NOMO-1 treated with dmso at 0.1 percent for 144 hours (cell line): Measurements from ENCODE around the gene E2F4.

Experiments used
- DNase-seq: peaks from one replicate; lab custom pipeline; 2025; ENCODE audit not compliant: unreplicated experiment; lab: John Stamatoyannopoulos, UW

Gene E2F4

GRCh38 chr16:67230809-67231660, 39.1 kb downstream of the E2F4 start:
- no peak for DNase-seq

GRCh38 chr16:67233596-67233995, 41.6 kb downstream of the E2F4 start:
- no peak for DNase-seq

GRCh38 chr16:67234180-67234597, 42.2 kb downstream of the E2F4 start:
- no peak for DNase-seq

DNA sequence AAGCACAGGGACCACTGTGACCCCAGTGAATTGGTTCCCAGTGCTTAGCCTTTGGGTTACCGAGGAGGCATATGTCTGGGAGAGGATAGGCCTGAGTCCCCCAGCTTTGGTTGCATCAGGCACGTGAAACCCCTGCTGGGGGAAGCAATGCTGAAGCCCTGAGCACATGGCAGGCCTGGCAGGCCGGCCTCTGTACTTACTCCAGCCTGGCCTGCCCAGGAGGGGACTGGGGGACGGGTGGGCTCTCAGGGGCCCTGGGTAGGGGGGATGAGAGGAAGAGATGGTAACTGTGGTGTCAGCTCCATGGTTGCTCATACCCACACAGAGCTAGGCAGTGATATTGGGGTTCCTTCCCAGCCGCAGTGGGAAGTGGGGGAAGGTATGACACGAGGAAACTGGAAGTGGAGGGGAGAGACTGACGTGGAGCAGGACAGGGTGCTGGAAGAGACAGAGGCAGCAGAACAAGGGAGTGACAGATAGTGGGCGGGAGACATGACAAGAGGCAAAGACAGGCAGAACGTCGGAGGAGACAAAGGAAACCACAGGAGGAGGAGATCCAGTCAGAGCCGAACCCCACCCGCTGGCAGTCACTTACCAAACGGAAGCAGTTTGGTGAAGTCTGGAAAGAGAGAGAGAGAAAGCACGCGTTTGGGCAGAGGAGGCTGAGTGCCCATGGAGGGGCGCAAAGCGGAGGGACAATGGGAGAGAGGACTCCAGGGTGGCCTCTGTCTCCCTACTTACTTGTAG, 44.0 kb downstream of the E2F4 start:
- DNase-seq: no peak

DNA sequence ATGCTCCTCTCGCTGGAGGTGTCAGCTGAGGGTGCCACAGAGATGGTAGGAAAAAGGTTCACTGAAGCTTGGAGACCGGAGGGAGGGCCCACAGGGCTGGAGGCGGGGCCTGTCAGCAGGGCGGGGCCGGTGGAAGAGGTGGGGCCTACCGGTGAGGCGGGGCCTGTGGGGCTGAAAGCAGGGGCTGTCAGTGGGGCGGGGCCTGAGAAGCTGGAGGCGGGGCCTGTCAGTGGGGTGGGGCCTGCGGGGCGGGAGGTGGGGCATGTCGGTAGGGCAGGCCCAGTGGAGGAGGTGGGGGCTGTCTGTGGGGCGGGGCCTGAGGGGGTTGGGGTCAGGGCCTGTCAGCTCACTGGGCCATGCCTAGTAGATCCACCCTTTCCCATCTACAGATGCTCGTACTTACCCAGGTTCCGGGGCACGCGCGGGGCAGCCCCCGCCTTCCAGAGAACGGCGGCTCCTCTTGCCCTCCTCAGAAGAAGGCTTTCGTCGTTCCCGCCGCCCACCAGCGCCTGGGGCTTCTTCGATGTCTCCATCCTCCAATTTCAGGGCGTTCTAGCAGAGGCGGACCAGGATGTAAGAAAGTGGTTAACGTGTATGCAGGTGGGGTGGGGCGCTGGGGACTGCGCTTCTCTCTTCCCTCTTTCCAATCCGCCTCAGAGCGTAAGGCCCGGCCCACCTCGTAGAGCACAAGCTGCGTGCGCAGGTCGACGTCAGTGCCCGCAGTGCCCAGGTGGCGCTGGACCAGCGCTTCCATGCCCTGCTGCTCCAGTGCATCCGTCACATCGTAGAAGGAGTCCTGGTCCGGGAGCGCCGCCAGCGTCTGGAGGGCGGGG, 44.8 kb downstream of the E2F4 start:
- no peak for DNase-seq

DNA sequence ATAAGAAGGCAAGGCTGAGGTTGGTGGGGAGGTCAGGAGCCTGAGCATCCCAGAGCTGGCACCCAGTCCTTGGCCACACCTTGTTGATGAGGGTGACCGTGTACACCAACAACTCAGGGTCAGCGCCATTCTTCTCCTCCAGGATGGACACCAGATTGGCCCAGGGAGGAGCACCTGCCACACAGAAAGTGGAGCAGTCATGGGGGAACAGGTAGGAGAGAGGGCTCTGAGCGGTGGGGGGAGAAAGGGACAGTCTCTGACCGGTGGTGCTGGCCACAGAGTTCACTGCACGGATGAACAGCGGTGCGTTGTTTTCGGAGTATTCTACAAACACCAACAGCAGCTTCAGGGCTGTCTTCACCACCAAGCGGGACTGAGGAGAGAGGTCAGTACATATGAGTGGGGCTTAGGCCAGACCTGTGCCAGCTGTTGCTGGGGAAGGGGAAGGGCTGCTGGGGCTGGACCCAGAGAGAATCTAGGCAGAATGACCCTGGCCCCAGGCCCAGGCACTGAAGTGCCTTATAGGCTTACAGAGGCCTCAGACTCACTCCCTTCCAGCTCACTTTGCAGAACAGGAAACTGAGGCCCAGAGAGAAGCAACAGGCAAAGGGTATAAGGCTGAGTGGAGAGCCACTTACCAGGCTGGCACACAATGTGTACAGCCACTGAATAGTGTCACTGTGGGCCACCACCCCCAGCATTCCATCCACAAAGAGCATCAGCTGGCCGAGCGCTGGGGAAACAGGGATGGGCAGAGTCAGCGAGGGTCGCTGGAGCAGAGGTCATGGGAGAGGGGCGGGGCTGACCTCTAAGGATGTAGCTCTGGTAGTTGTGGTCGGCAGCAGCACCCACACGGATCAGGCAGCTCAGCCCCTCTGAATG, 45.7 kb downstream of the E2F4 start:
- DNase-seq: no peak

DNA sequence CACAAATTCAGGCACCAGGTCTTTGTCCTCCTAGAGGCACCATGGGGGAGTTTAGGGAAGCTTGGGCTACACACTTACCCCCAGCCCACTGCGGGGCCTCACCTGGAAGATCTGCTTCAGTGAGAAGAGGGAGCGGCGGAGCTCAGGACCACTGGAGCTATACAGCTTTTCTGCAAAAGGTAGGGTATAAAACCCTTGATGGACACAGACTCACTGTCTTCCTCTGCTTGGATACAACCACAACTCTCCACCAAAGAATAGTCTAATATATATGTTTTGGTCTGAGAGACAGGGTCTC, 46.3 kb downstream of the E2F4 start:
- no peak for DNase-seq

- DNase-seq: no peak
Measured at GRCh38 chr16:67238806-67239470, 47.0 kb downstream of the E2F4 start.

GRCh38 chr16:67240506-67240905, 48.6 kb downstream of the E2F4 start:
- DNase-seq: no peak

DNA sequence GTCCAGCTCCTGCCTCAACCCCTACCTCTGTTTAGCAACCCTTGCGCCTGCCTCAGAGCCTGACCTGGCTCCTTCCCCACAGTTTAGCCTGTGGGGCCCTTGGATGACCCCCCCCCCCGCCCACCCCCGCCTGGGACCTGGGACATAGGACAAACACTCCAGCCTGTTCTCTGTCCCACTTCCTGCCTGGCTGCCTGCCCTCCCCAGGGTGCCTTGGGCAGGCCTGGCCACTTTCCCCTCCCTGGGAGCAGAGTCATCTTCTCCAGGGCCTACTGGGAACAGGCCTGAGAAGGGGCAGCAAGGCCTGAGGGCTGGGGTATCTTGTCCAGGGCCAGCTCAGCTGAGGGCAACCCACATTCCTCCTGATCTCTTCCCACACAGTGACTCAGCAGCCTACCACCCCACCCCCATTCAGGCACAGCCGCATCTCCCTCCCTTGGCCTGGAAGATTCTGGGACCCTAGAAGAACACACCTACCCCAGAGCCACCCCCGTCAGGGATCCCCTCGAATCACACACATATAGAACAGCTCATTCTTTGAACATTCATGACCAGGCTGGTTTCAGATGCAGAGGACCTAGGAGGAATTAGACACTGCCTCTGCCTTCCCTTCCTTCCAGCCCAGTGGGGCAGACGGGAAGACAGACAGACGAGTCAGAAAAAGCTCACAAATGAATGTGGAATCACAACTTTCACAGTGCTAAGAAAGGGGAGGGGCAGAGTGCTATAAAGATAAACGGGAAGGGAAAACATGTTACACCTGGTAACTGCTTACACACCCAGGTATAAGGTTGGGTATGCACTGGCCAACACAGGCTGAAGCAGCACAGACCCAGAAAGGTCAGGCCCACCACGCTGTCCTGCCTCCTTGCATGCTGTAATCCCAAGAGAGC, 49.3 kb downstream of the E2F4 start:
- DNase-seq: no peak

GRCh38 chr16:67242138-67242730, 50.3 kb downstream of the E2F4 start:
- DNase-seq: no peak

DNA sequence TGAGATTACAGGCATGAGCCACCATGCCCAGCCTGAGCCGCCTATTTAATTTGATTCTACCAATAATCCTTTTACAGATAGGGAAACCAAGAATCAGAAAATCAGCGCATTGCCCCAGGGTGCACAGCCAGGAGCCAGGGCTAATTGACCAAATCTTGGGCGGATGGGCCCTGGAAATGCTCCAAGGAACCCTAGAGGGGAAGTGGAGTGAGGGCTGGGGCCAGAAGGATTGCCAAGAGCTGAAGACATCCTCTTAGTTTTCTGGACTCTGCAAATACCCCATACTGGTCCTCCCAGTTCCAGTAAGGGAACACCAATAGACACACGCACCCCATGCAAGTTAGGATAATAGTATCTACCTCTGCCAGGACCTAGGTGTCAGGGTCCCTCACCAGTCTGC, 51.5 kb downstream of the E2F4 start:
- DNase-seq: no peak

- DNase-seq: peak; percentile 90
Measured at GRCh38 chr16:67244387-67245185, 52.6 kb downstream of the E2F4 start.

GRCh38 chr16:67245186-67245585, 53.2 kb downstream of the E2F4 start:
- no peak for DNase-seq

DNA sequence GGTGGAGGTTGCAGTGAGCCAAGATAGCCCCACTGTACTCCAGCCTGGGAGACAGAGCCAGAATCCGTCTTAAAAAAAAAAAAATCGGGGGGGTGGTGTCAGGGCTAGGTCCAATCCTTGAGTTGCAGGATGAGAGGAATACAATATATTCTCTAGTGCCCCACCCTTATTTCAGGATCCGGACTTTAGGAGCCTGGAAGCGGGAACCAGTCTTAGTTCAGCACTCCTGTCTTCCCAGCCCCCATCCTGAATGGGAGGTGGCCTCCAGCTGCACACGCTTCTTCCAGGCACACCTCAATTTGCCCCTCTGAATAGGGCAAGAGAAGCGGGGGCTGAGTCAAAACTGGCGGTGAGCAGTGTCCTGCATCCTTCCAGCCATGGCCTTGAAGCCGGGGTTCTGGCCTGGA, 53.7 kb downstream of the E2F4 start:
- DNase-seq: no peak

DNA sequence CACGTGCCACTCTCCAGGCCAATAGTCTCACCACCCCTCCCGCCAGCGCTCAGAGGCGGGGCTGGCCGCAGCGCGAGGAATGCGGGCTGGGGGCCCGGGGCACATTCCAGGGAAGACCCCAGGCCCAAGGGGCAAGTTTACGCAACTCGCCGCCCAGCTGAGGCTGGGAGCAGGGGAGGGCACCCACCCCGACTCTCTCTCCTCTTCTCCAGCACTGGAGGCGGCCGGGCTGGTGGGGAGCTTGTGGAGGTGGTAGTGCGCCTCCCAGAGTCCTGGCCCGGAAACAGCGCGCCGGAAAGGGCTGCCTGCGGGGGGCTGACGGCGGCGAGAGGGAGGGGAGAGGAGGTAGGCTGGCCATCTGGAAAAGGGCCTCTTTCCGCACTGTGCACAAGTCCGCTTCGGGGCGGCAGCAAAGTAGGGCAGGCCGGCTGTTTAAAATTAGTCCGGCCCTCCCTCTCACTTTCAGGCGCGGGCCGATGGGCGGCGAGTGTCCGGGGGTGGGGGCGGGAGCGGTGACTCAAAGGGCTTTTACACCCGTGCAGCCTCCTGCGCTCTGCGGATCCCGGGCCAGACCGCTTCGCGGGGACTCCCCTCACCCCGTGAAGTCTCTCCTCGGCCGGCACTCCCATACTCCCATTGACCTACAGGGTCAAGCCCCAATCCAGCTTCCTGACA, 54.3 kb downstream of the E2F4 start:
- peak; percentile 33 for DNase-seq

- no peak for DNase-seq
Measured at GRCh38 chr16:67246756-67247191, 54.8 kb downstream of the E2F4 start.
